GM03348 (cell line): ENCODE measurements around the gene PPAT.
A peak's percentile ranks its signal among the peaks of the same experiment; 100 is the strongest.

Experiments used
- DNase-seq: peaks from one replicate; pipeline ENCODE4 v3.0.0; 2012; ENCODE audit warnings: low spot score

The PPAT gene

DNA sequence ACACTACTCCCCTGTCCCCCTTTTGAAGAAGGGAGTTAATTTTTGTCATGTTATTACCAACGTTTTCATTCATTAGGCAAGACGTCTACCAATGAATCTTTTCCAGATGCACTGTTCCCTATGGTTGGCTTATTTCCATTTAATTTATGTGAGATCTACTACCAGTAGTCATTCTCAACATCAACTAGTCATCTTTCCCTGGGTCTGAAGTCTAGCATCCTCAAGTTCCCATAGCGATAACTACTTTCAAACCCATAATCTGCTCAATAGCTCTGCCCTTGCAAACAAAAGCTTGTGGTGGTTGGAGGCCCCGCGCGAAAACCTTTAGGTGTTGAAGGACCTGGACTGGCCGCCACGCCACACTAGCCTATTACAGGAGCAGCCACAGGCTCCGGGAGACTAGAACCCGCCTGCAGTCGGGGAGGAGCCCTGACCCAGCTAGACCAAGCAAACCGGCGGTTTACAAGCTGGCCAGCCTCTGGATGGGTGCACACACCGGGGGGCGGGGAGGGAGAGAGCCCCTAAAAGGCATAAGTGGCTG, 746 bp downstream of the PPAT start:
- peak; percentile 68 for DNase-seq

DNA sequence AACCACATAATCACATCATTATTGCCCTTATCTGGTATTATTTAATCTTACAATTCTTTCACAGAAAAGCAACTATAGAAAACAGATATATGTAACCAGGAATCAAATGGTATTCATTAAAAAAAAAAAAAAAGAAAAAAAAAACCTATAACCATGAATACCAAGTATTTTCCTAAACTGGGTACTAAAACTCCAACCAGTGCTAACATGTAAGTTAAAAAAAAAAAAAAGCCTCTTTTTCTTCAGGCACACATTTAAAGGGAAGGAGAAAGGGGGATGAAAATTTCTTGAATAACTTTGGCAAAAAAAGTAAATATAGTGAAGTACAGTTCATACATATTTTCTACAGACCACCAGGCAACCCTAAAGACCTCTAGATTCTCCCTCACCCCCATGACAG, 2.1 kb downstream of the PPAT start:
- no peak for DNase-seq

DNA sequence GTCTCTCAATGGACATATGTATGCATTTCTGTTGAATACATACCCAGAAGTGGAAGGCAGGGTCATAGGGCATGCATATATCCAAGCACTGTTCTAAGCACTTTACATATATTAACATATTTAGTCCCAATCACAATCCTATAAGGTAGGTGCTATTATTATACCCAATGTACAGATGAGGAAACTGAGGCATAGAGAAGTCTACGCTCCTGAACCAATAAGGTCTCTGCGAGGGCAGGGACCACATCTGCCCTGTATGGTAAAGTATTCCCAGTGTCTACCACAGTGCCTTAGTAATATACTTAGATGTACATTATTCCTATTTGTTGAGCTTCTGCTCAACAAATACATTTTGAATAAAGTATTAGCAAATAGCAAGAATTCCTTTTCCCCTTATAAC, 5.2 kb downstream of the PPAT start:
- DNase-seq = no peak

DNA sequence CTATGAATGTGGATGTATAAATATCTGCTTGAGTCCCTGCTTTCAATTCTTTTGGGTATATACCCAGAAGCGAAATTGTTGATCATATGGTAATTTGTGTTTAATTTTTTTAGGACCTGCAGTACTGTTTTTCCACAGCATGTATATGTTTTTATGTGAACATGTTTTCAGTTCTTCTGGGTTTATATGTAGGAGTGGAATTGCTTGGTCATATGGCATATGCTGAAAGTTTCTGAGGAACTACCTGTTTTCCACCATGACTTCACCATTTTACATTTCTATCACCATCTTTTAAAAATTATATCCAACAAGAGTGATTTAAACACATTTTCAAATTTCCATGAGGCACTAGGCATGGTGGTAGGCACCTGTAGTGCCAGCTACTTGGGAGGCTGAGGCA, 8.2 kb downstream of the PPAT start:
- DNase-seq = no peak

DNA sequence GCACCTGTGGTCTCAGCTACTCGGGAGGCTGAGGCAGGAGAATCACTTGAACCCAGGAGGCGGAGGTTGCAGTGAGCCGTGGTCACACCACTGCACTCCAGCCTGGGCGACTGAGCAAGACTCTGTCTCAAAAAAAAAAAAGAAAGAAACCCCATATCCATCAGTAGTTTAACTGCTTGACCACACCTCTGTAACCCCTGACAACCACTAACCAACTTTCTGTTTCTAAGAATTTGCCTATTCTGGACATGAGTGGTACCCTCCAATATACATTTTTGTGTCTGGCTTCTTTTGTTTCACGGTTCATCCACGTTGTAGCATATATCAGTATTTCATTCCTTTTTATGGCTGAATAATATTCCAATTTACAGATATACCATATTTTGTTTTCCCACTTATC, 9.1 kb downstream of the PPAT start:
- no peak for DNase-seq

DNA sequence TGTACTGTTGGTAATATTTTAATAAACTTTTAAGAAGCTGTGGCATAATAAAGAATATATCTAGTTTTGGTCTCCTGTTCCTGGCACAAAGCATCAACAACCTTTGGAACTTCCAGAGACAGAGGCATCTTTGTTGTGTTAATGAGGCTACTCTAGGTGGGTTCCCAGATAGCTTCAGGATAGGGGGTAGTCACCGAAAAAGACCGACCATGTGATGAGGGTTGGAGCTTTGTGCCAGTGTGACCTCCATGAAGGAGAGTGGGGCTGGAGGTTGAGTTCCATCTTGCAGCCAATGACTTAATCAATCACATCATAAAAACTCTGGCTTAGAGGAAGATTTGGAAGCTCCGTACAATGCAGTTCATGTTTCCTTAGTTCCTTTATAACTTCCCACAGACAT, 9.9 kb downstream of the PPAT start:
- no peak for DNase-seq

DNA sequence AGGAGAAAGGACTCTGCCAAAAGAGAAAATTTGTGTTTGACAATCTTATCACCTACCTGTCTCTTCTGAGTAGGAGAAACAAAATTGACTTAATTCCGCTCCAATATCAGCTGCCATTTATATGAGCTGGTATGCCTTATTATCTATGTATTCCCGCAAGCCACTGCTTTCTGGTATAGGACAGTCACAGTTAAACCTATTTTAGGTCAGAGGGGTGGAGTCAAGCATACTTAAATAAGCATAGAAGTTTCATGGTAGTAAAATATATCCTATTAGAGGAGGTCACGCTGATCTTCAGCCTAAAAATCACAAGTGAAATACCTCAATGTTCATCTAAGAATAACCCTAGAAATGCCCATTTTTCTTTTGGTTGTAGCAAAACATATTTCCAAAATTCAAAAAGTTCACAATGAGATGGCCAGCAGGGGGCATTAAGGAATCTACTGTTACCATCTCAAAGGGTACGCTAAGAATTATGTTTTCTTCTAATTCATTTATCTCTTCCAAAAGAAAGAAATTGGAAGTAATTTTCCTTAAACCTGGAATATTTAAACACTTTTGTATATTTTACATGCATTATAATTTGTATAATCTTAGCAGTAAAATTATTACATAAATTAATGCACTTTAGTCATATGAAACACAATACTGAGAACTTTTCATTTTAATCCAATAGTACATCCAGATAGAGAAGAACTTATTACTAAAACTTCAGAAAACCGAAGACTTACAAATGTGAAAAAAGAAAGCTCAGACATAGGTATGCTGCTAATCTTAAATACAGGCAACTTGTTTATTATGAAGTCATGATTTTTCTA, 10.5 kb downstream of the PPAT start:
- peak; percentile 45 for DNase-seq

DNA sequence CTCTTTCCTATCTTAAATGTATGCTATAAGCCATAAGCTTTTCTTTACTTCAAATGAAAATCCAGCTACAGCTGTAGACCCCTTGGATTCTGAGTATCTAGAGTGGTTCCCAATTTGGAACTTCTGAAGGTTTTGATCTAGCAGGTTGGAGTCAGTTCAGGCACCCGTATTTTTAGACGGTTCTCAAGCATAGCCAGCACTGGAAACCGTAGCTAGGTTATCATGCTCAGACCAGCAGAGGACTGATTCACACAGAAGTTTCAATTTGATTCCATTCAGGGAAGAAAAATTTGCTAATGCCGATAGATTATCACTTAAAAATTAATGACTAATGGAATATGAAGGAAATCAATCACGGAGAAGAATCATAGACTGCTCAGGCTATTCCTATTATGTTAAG, 11.2 kb downstream of the PPAT start:
- no peak for DNase-seq

DNA sequence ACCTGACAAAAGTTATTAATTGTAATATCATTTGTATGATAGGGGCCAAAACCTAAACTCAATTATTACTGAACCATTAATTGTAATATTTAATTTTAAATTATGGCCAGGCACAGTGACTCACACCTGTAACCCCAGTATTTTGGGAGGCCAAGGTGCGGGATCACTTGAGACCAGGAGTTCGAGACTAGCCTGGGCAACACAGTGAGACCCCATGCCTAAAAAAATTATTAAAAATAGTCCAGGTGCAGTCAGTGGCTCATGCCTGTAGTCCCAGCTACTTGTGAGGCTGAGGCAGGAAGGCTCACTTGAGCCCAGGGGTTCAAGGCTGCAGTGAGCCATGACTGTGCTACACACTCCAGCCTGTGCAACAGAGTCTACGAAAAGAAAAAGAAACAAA, 18.0 kb downstream of the PPAT start:
- no peak for DNase-seq

DNA sequence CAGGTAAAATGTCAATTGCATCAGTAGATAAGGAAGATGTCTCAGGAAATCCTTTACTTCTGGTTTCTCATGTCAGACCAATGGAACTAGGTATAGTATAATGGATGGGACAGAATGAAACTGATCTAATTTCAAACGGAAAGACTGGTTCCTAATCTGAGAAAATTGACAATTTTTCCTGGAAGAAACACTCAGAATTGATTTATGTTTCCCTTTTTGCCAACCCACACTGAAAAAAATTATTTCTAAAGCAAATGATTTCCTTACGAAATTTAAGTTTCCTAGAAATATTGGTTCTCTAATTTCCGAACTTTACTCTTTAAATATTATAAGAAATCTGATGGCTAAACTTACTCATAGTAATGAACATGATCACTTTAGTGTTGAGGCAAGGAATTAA, 19.1 kb downstream of the PPAT start:
- DNase-seq = no peak

DNA sequence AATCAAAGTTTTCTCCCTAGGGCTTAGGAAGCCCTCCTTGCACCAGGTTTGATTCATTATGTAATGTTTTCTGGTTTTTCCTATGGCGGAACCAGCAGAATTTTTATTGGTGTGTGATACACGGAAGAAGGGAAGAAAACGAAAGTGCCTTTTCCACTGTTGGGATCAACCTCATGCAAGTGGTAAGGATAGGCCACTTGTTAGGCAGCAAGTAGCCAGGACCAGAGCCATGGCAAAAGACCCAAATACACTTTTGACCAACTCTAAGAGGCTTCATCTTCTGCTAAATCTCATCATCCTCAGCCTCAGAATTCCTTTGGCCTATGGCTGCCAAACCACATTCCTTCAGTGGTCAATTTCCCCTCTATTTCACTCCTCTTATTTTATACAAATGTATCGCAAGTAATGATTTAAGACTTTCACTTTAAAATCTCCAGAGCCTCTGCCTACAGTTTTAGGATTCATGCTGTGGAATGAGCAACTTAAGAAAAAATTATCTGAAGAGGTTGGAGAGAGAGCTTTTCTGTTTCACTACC, 21.2 kb downstream of the PPAT start:
- DNase-seq = no peak

DNA sequence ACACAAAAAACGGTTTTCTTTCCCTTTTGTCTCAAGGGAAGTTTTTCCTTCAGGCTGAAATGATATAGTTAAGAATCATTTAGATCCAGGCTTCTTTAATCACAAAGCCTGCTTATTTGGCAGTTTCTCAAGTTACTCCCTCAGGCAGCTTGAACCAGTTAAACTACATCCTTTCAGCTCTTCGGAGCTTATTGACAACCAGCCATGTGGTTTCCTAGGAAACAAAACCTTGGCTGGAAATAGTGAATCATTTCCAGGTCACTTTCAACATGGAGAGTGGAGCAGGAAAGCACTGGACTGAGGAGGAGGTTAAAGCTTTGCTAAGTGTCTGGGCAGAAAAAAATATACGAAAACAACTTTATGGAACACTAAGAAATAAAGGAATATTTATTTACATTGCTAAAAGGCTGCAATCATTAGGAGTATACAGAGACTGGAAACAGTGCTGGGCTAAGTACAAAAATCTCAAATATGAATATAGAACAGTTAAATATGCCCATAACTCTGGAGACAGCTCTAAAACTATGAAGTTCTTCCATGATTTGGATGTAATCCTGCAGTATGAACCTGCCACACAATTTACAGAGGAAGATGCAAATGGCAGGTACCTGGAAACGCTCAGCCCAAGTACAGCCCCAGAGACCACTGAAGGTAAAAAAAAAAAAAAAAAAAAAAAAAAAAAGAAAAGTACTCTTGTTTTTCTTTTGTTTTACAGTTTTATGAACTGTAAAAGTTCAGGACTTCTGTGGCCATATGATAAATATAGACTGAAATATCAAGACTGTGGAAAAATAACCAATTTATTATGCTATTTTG, 25.0 kb downstream of the PPAT start:
- DNase-seq = peak; percentile 90

DNA sequence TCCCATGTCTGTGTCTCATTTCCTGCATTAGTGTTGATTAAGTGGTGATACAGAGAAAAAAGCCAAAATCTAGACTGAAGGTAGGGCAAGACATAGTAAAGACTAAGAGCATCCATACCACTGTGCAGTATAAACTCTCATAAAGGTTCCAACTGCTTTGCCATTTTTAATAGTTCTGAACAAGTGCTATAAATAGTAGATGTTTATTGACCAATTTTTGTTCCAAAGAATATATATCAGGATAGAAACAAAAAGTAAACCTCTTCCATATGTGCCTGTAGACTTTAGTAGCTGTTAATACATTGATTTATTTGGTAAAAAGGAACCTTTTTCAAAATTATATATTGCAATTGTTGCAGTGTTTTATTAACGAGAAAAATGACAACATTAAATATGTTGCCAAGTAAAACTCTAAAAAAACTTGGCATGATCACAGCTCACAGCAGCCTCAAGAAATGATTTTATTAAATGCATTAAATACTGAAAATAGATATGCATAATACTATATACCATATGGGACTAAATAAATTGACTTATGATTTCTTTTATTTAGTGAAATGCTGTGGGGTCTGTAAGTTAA, 25.8 kb downstream of the PPAT start:
- no peak for DNase-seq

DNA sequence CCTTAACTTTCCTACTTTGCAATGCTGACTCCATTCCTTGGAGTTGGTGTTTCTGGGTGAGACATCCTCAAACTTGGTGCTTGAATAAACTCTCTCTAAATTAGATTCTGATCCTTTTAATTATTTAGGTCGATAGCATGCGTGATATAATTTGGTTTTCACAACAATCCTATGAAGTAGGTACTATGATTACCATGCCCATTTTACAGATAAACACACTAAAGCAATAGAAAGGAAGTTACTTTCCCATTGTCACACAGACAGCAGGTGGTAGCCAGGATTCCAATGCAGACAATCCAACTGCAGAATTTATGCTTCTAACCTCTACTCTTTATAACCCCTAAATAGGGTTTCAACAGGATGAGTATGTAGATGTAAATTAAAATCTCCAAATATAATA, 26.4 kb downstream of the PPAT start:
- DNase-seq = no peak

DNA sequence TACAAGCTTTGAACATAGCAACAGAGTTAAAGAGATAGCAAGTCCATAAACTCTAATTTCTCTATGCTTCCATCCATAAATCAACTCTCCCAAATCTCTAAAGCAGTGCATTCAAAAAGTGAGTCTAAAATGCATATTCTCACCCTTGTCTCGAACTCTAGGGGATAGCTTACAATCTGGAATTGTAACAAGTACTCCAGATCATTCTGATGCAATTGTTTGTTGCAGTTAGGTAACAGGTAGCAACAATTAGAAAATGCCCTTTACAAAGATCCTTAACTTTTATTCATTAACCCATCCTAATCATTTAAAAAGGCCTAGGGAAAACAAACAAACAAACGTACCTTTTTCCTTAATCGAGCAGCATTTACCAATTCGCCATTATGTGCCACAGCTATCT, 29.3 kb downstream of the PPAT start:
- DNase-seq = no peak

DNA sequence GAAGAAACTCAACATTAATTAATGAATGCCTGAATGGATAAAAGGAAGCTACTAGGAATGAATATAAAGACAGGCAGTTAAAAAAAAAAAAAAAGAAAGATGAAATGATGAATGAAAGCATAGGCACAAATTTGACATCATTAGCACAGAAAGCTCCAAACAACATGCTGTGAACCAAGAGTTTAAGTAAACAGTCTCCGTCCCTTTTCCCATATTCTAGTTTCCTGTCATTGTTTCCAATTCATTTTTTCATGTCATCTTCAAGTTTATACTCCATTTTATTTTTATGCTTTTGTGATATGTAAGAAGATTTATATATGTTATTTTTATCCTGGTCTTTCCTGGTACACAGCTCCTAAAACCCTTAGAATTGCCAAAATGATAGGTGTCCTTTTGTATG, 30.4 kb downstream of the PPAT start:
- DNase-seq = no peak

DNA sequence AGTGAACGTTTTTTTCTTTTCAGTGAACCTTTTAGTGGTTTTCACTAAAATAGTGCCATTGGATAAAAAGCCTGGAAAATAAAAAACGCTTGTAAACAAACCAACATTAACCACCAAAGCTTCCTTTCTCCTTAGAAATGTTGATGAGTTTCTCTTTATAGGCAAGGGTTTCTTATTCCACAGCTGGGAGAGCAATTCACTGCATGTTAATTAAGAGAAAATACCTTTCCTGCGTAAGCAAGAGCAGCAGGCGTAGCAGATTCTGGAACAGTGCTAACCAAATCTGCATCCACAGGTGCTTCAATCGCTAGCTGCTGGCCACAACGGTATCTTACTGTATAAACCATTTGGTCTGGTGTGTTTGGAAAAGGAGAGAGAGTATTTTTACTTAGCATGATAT, 34.9 kb downstream of the PPAT start:
- no peak for DNase-seq

DNA sequence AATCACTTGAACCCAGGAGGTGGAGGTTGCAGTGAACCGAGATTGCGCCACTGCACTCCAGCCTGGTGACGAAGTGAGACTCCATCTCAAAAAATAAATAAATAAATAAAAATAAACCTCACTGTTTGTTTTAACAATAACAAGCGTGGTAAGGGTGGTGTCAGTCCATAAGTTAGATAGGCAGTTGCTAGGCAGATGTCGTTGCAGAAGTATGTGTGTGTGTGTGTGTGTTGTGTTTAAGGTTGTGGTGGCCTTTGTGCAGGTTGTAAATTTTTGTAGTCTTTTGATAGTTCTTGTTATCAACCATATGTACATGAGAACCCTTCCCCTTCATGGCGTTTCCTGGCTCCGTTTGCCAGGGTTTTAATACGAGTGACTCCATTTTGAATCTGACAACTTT, 44.1 kb downstream of the PPAT start:
- no peak for DNase-seq

DNA sequence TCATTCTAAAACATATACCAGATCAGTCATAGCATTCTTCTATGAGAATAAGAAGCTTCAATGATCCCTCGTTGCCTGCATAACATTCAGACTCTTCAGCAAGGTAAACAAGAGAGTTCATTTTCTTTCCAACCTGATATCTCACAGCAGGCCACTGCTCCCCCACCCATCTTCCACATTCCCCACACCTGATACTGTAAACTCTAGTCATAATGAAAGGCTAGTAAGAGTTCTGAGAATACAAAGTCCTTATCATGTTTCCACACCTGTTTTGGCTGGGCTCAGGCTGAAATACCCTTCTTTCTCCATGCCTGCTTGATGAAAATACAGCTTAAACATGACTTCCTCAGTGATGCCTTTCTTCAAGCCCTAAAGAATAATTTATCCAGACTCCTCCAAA, 45.9 kb downstream of the PPAT start:
- DNase-seq = no peak

DNA sequence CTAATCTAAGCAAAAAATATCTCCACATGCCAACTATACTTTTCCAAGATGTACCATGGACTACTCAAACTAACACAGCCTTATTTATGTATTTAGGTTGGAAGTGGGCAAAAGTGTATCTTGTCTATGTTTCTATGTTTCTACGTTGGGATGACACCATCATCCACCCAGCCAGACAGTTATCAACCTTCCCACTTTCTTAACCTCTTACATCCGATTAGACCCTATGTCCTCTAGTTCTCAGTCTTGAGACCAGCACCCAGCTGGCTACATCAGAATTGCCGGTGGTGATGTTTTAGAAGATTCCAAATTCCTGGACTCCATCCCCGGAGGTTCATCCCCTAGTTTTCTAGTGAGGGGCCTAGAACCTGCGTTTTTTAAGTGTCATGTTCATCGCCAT, 47.1 kb downstream of the PPAT start:
- DNase-seq = peak; percentile 6

DNA sequence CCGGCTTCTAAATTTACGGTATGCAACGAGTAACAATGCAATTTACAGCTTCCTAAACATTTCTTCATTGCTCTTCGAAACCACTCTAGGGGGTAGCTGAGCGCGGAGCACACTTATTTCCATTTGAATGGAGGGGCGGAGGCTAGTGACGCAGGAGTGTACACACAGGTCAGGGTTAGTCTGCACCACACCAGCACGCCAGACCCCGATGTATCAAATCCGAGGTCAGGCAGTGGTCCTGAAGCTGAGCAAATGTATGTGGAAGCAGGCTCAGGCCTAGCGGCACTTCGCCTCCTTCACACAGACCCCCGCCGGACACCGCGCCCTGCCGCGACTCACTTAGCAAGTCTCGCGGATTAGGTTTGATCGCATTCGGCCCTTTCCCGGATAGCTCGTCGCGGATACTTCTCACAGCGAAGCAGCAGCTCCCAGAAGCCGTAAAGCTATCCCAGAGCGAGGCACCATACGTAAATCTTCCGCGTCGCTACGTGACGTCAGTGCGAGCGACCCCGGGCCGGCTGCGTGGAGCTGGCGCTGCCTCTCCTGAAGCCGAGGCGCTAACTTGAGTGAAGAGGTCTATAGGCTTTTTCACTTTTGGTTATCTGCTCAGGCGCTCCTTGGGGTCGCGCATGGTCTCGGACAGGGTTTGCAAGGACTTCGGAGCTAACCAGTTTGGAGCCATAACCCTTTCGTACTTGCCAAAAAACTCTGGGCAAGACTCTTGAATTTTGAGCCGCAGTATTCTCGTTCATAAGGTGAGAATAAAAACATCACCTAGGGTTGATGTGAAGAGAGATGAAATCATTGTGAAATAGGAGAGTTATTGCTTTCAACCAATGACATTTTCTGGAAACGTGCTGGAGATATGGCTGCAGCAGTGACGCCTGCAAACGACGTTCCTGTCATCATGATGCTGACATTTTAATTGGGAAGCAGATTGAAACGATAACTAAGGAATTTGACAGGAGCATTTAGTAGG, 48.1 kb downstream of the PPAT start, which contains the start of gene AASDH:
AASDH (minus strand) TSS at position 469 of the 979 bp plus-strand sequence. CDS start 3,192 bp downstream, outside the sequence.
- peak; percentile 95 for DNase-seq
